ENCODE results near the gene PAN2. TPM values are rescaled to one million over a fixed set of nuclear protein-coding genes. Genes with fewer than 3 reads are reported as not detected.

PAN2 gene
- total and polyA plus RNA-seq, 10 of the 15 experiments (the other 5 are each of a cell fraction or from before 2014, with no cell fraction given) = 14.4 to 61.8 (median 34.9) TPM

DNA sequence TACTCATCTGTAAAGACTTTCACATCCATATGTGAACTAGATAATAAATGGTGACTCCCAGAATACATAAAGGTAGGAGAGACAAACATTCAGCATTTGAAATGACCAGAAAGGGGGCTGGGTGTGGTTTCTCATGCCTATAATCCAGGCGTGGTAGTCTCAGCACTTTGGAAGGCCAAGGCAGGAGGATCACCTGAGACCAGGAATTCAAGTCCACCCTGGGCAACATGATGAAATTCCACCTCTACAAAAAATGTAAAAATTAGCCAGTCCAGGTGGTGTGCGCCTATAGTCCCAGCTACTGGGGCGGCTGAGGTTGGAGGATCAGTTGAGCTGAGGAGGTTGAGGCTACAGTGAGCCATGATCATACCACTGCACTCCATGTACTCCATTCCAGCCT, 29.5 kb downstream of the PAN2 start (continued):
- TF ChIP-seq IRF5 (IDR thresholded peaks at IDR 0.05; ENCODE audit: borderline replicate concordance) (no peak), STAT1 (conservative IDR thresholded peaks at IDR 0.05) (no peak), POU2F2 (IDR thresholded peaks at IDR 0.05; ENCODE audit: borderline replicate concordance, low read depth, low read length) (no peak), ZNF24 (IDR thresholded peaks at IDR 0.05) (no peak), ZNF622 (IDR thresholded peaks at IDR 0.05) (no peak), YY1 (IDR thresholded peaks at IDR 0.05; ENCODE audit: low read depth, low read length) (no peak)
- TF ChIP-seq, protein P1, sequence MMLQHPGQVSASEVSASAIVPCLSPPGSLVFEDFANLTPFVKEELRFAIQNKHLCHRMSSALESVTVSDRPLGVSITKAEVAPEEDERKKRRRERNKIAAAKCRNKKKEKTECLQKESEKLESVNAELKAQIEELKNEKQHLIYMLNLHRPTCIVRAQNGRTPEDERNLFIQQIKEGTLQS (IDR thresholded peaks at IDR 0.05; ENCODE audit: borderline replicate concordance, extremely low read depth, low read depth, low read length) = no peak

DNA sequence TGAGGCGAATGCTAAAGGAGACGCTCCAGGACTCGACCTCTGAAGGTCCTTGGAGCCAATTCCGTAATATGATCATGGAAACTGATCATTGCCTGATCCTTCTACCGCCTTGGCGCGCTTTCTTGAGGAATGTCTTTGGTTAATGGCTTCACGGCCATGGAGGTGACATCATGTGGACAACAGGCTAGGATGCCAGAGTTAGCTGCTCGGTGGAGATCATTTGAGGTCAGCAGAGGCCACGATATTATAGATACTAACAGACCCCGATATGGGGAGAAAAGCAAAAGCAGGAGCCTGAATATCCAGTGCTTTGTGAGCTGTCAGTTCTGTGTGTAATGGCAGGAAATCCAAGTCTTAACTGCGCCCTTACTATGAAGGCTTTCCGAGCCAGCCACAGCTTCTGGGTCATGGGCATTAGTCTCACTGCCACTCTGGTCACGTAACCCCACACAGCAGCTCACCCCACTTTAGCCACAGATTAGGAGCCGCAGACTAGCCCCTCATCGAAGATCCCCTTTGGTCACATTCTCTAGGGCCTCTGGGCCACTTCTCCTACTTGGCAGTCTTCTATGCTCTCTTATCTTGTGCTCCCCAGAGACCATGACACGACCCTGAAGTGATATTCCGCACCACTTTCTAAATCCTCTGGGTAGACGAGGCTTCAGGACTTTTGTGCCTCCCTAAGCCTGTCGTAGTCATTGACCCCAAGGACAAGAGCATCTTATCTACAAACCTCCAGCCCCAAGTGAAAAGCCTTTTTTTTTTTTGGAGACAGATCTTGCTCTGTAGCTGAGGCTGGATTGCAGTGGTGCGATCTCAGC, 32.9 kb downstream of the PAN2 start:
- no peak for DNase-seq (ENCODE audit: low read depth, low spot score)
- ChIA-PET RAD21 (ENCODE audit: unreplicated experiment) (interaction anchor here (0.5 to 1.6 kb wide), 4 partner anchors 43 to 383 kb away, joined by 3 to 6 read pairs (median 4); partner anchors contain the start of genes ANKRD52, RNF41 and STAT2), POLR2A (interaction anchor here (0.7 to 1.5 kb wide), 3 partner anchors 14 to 59 kb away, joined by 3 to 6 read pairs (median 3); partner anchors contain the start of gene STAT2), SMC1A (ENCODE audit: uncharacterized antibody, unreplicated experiment) (no interaction called here), CTCF (interaction anchor here (0.6 to 1.2 kb wide), 6 partner anchors 28 to 1895 kb away, joined by 3 to 4 read pairs (median 3); partner anchors contain the start of gene PAN2)
- Histone ChIP-seq H3K9me3 (replicated peaks; ENCODE audit: control insufficient read depth, insufficient read depth, low read length) (no peaks in the 10 kb centered on the region), H3K9ac (ENCODE audit: control insufficient read depth, insufficient read depth, low read length) (peak overlapping the region; percentile 73), H3K27me3 (replicated peaks in 1 of 2; ENCODE audit: control insufficient read depth in 2 of 2, insufficient read depth in 2 of 2, low read length in 1 of 2) (no peaks in the 10 kb centered on the region), H3K27ac (ENCODE audit: control insufficient read depth, insufficient read depth) (peak overlapping the region; percentile 85), H3K4me2 (ENCODE audit: control insufficient read depth, insufficient read depth) (peak overlapping the region; percentile 88), H2AFZ (ENCODE audit: control insufficient read depth, low read depth, low read length) (peak overlapping the region; percentile 93), H3K4me3 (peak overlapping the region; percentile 87), H3K79me2 (ENCODE audit: control insufficient read depth, insufficient read depth, low read length) (peaks cover 42% of the 10 kb centered on the region), H3K36me3 (ENCODE audit: control insufficient read depth in 2 of 2, insufficient read depth in 2 of 2, low read length in 1 of 2) (no peaks in the 10 kb centered on the region), H3K4me1 (ENCODE audit: control insufficient read depth, insufficient read depth, low read length) (peaks cover 31% of the 10 kb centered on the region), H4K20me1 (ENCODE audit: control insufficient read depth, insufficient read depth) (no peaks in the 10 kb centered on the region)
- intact Hi-C loops (cut with micrococcal nuclease; ENCODE audit: unreplicated experiment) = loop anchor here (1.0 to 2.0 kb wide), 2 partner anchors 34 to 108 kb away; partner anchors contain the start of gene COQ10A
- FAIRE-seq = no peak
- BruUV-seq (replicated peaks) = TSS peak; percentile 92
- WGBS (ENCODE audit: insufficient coverage, insufficient replicate concordance, low lambda C conversion rate, missing lambda C conversion rate) = 67% methylated on average over 21 of the region's 21 CpGs
- in situ Hi-C loops (cut with MboI) = no loop called here
- ATAC-seq = no peak
- TF ChIP-seq NR2C1 (IDR thresholded peaks at IDR 0.05) (peak; percentile 84), SIX5 (IDR thresholded peaks at IDR 0.05; ENCODE audit: low read depth, low read length, severe bottlenecking) (no peak), STAT3 (IDR thresholded peaks at IDR 0.05; ENCODE audit: low read depth, low read length) (no peak)
- TF ChIP-seq, protein P2, sequence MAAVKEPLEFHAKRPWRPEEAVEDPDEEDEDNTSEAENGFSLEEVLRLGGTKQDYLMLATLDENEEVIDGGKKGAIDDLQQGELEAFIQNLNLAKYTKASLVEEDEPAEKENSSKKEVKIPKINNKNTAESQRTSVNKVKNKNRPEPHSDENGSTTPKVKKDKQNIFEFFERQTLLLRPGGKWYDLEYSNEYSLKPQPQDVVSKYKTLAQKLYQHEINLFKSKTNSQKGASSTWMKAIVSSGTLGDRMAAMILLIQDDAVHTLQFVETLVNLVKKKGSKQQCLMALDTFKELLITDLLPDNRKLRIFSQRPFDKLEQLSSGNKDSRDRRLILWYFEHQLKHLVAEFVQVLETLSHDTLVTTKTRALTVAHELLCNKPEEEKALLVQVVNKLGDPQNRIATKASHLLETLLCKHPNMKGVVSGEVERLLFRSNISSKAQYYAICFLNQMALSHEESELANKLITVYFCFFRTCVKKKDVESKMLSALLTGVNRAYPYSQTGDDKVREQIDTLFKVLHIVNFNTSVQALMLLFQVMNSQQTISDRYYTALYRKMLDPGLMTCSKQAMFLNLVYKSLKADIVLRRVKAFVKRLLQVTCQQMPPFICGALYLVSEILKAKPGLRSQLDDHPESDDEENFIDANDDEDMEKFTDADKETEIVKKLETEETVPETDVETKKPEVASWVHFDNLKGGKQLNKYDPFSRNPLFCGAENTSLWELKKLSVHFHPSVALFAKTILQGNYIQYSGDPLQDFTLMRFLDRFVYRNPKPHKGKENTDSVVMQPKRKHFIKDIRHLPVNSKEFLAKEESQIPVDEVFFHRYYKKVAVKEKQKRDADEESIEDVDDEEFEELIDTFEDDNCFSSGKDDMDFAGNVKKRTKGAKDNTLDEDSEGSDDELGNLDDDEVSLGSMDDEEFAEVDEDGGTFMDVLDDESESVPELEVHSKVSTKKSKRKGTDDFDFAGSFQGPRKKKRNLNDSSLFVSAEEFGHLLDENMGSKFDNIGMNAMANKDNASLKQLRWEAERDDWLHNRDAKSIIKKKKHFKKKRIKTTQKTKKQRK (IDR thresholded peaks at IDR 0.05; ENCODE audit: low read depth, low read length) = no peak
- TF ChIP-seq, protein P3, sequence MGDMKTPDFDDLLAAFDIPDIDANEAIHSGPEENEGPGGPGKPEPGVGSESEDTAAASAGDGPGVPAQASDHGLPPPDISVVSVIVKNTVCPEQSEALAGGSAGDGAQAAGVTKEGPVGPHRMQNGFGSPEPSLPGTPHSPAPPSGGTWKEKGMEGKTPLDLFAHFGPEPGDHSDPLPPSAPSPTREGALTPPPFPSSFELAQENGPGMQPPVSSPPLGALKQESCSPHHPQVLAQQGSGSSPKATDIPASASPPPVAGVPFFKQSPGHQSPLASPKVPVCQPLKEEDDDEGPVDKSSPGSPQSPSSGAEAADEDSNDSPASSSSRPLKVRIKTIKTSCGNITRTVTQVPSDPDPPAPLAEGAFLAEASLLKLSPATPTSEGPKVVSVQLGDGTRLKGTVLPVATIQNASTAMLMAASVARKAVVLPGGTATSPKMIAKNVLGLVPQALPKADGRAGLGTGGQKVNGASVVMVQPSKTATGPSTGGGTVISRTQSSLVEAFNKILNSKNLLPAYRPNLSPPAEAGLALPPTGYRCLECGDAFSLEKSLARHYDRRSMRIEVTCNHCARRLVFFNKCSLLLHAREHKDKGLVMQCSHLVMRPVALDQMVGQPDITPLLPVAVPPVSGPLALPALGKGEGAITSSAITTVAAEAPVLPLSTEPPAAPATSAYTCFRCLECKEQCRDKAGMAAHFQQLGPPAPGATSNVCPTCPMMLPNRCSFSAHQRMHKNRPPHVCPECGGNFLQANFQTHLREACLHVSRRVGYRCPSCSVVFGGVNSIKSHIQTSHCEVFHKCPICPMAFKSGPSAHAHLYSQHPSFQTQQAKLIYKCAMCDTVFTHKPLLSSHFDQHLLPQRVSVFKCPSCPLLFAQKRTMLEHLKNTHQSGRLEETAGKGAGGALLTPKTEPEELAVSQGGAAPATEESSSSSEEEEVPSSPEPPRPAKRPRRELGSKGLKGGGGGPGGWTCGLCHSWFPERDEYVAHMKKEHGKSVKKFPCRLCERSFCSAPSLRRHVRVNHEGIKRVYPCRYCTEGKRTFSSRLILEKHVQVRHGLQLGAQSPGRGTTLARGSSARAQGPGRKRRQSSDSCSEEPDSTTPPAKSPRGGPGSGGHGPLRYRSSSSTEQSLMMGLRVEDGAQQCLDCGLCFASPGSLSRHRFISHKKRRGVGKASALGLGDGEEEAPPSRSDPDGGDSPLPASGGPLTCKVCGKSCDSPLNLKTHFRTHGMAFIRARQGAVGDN (IDR thresholded peaks at IDR 0.05) = peak; percentile 63
